ENCODE results near the gene SLC41A1. TPM values are rescaled to one million over a fixed set of nuclear protein-coding genes. Genes with fewer than 3 reads are reported as not detected.

The SLC41A1 gene
- total and polyA plus RNA-seq, 7 donors, result 19.8 to 87.7 (median 54.1) TPM

DNA sequence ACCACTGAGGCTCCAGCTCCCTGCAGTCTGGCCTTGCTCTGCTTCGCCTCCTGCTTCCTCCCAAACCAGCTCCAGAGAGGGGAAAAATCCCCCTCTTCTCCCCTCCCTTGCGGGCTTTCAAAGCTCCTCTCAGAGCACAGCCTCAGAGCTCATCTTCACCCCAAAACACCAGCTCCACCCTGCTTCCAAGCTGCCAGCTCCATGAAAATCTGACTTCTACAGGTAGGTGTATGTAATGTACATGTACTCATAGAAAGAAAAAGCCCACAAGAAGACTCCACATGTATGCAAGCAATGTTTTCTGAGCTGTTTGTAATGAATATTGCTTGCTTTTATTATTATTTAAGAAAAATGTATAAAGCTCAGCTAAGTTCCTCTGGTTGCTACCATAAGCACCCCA lies 8.4 kb downstream of the SLC41A1 start:
- 94 to 100% (median 95%) methylated on average over 2 of the region's 2 CpGs for WGBS, 3 donors
- Histone ChIP-seq H3K27me3 (ENCODE audit: insufficient read depth in 3 of 3, low read length in 2 of 3) (no peaks in the 10 kb centered on the region), H3K36me3 (ENCODE audit: insufficient read depth in 1 of 2, low read depth in 1 of 2) (peaks cover 0 to 24% of the 10 kb centered on the region in 2 donors), H3K27ac (no peak overlapping the region), H3K4me3 (no peak overlapping the region), H3K4me1 (peaks cover 45% of the 10 kb centered on the region), H3K9me3 (no peaks in the 10 kb centered on the region)
- ATAC-seq (no peak), DNase-seq (no peak)
- TF ChIP-seq, protein P1, sequence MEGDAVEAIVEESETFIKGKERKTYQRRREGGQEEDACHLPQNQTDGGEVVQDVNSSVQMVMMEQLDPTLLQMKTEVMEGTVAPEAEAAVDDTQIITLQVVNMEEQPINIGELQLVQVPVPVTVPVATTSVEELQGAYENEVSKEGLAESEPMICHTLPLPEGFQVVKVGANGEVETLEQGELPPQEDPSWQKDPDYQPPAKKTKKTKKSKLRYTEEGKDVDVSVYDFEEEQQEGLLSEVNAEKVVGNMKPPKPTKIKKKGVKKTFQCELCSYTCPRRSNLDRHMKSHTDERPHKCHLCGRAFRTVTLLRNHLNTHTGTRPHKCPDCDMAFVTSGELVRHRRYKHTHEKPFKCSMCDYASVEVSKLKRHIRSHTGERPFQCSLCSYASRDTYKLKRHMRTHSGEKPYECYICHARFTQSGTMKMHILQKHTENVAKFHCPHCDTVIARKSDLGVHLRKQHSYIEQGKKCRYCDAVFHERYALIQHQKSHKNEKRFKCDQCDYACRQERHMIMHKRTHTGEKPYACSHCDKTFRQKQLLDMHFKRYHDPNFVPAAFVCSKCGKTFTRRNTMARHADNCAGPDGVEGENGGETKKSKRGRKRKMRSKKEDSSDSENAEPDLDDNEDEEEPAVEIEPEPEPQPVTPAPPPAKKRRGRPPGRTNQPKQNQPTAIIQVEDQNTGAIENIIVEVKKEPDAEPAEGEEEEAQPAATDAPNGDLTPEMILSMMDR (IDR thresholded peaks at IDR 0.05), result no peak
- intact Hi-C loops (cut with DNase I), result loop anchor here in 1 of 2 donors (5.0 kb wide), 1 partner anchor 173 kb away; no protein-coding TSS in a partner anchor

DNA sequence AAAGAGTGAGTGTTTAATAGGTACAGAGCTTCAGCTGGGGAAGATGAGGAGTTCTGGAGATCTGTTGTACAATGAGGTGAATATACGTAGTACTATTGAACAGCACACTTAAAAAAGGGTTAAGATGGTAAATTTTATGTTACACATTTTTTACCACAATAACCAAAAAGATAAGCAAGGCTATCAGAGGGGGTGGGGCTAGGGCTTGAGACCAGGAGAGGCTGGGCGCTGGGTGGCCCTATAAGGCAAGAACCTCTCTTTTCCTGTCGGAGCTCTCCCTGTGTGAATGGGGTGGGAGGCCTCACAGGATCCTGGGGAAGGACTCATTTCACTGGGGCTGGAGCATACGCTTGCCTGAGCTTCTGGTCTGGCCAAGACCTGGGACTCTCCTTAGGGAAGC lies 9.0 kb downstream of the SLC41A1 start:
- no peak overlapping the region for H3K4me3 ChIP-seq
- no peaks in the 10 kb centered on the region for H3K9me3 ChIP-seq
- H3K27ac ChIP-seq, result no peak overlapping the region
- intact Hi-C loops (cut with DNase I), result no loop called here
- no peak for DNase-seq
- peaks cover 38% of the 10 kb centered on the region for H3K4me1 ChIP-seq
- no peaks in the 10 kb centered on the region for H3K27me3 ChIP-seq (ENCODE audit: insufficient read depth in 3 of 3, low read length in 2 of 3)
- peaks cover 0 to 27% of the 10 kb centered on the region in 2 donors for H3K36me3 ChIP-seq (ENCODE audit: insufficient read depth in 1 of 2, low read depth in 1 of 2)
- no peak for ATAC-seq
- WGBS, 3 donors, result 72 to 89% (median 73%) methylated on average over 4 of the region's 4 CpGs
- TF ChIP-seq, protein P1 (IDR thresholded peaks at IDR 0.05), result no peak

DNA sequence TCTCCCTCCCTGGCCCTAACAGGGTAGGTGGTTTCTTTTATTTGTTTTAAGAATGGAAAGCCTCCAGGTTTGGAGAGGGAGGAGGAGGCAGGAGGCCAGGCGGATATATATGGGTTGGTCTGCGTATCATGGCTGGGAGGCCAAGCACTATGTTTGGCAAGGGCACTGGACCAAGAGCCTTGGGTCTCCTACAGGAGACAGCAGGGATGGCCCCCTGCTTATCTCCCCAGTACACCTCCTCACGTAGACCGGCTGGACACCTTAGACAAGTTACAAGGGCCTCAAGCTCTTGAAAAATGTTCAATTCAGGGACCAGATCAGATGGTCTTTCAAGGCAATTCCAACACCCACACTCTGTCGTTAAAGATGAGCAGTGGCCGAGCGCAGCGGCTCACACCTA lies 10.9 kb downstream of the SLC41A1 start:
- Histone ChIP-seq H3K27me3 (ENCODE audit: insufficient read depth in 3 of 3, low read length in 2 of 3) (no peaks in the 10 kb centered on the region), H3K9me3 (no peaks in the 10 kb centered on the region), H3K4me3 (no peak overlapping the region), H3K36me3 (ENCODE audit: insufficient read depth in 1 of 2, low read depth in 1 of 2) (peaks cover 3 to 47% of the 10 kb centered on the region in 2 donors), H3K27ac (no peak overlapping the region), H3K4me1 (peaks cover 25% of the 10 kb centered on the region)
- intact Hi-C loops (cut with DNase I), result no loop called here
- ATAC-seq (peak in 1 of 4 donors; percentile 31), DNase-seq (no peak)
- TF ChIP-seq, protein P1 (IDR thresholded peaks at IDR 0.05), result no peak
- WGBS, 3 donors, result 76 to 82% (median 77%) methylated on average over 8 of the region's 8 CpGs

DNA sequence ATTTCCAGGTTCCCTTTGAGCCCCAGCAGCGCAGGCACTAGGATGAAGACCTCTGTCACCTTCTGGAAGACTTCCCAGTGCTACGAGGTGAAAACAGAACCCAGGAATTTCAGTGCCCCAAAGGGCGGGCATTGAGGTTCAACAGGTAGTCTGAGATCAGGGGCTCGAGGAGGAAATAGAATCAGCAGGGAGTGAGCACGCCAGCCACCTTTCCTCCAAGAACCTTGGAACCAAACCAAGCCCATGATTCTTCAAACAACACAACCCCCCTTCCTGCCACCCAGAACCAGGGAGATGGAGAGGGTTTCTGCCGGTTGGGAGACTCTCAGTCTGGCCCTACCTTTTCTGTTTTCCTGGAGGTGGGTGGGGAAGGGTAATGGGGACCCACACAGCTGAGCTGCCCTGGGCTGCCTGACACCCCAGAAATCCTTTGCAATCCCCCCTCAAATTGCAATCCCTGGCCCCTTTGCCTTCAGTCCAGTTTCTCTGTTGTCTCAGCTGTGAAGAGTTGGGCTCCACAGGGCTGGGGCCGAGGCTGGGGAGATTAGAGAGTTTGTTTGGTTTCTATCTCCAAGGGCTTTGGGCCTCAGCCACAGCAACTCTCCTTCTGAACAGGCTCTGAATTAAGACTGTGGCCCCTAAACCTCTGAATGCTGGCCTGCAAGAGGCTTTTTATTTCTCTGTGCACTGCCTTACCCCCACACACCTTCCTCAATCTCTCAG lies 11.9 kb downstream of the SLC41A1 start:
- Histone ChIP-seq H3K9me3 (no peaks in the 10 kb centered on the region), H3K36me3 (ENCODE audit: insufficient read depth in 1 of 2, low read depth in 1 of 2) (peaks cover 8 to 56% of the 10 kb centered on the region in 2 donors), H3K27me3 (ENCODE audit: insufficient read depth in 3 of 3, low read length in 2 of 3) (no peaks in the 10 kb centered on the region), H3K4me3 (no peak overlapping the region), H3K4me1 (peaks cover 16% of the 10 kb centered on the region), H3K27ac (peak overlapping the region; percentile 9)
- intact Hi-C loops (cut with DNase I), result no loop called here
- ATAC-seq (no peak), DNase-seq (no peak)
- WGBS, 3 donors, result 61 to 76% (median 62%) methylated on average over 7 of the region's 7 CpGs
- TF ChIP-seq, protein P1 (IDR thresholded peaks at IDR 0.05), result no peak
